Subcutaneous abdominal adipose tissue (tissue), 5 donors: Measurements from ENCODE around the gene NME2.

ENCODE experiments used
- H3K27ac ChIP-seq: one replicate; pipeline ENCODE4 v1.7.0; 2013; ENCODE audit warnings: low read depth, mild to moderate bottlenecking, inconsistent platforms, low read length, moderate library complexity
- H3K27me3 ChIP-seq, 5 donors: one replicate each; pipeline ENCODE4 v1.7.0; 2013; ENCODE audit warnings: low read length in 5 of 5, inconsistent platforms in 1 of 5; ENCODE audit not compliant: control insufficient read depth in 5 of 5, insufficient read depth in 4 of 5
- H3K36me3 ChIP-seq, 5 donors: one replicate each; pipeline ENCODE4 v1.7.0; 2013; ENCODE audit warnings: low read length in 5 of 5; ENCODE audit not compliant: control insufficient read depth in 5 of 5, insufficient read depth in 5 of 5
- H3K4me1 ChIP-seq, 5 donors: one replicate each; pipeline ENCODE4 v1.7.0; 2013; ENCODE audit warnings: low read length in 5 of 5, mild to moderate bottlenecking in 3 of 5, moderate library complexity in 1 of 5; ENCODE audit not compliant: control insufficient read depth in 5 of 5, insufficient read depth in 5 of 5
- H3K4me3 ChIP-seq, 5 donors: one replicate each; pipeline ENCODE4 v1.7.0; 2013; ENCODE audit warnings: low read length in 5 of 5, low read depth in 1 of 5
- H3K9ac ChIP-seq, 5 donors: one replicate each; pipeline ENCODE4 v1.7.0; 2013; ENCODE audit warnings: low read length in 5 of 5, mild to moderate bottlenecking in 4 of 5, moderate library complexity in 3 of 5
- H3K9me3 ChIP-seq, 5 donors: one replicate each; pipeline ENCODE4 v1.7.0; 2013; ENCODE audit warnings: low read length in 5 of 5; ENCODE audit not compliant: control insufficient read depth in 5 of 5
- donor health status: healthy.
- donor health status: healthy.
- donor health status: healthy.
- donor health status: healthy.
- donor health status: healthy.

NME2 gene

GRCh38 chr17:51152766-51153209 lies 13.4 kb upstream of the NME2 start:
- peak overlapping the region; percentile 35 to 92 (median 78) for H3K9ac ChIP-seq
- no peaks in the 10 kb centered on the region for H3K9me3 ChIP-seq
- H3K4me1 ChIP-seq: peaks cover 2 to 22% (median 19%) of the 10 kb centered on the region in 5 donors
- H3K4me3 ChIP-seq: peak overlapping the region; percentile 57 to 97 (median 69)
- H3K27me3 ChIP-seq: no peaks in the 10 kb centered on the region
- H3K27ac ChIP-seq: peak overlapping the region; percentile 97
- H3K36me3 ChIP-seq: peaks cover 0 to 4% (median 0%) of the 10 kb centered on the region in 5 donors

- H3K27me3 ChIP-seq: no peaks in the 10 kb centered on the region
- peaks cover 0 to 6% (median 0%) of the 10 kb centered on the region in 5 donors for H3K36me3 ChIP-seq
- H3K9me3 ChIP-seq: no peaks in the 10 kb centered on the region
- H3K9ac ChIP-seq: peak within 1 kb of the TSS; percentile 64 to 92 (median 89)
- peak within 1 kb of the TSS; percentile 80 to 97 (median 89) for H3K4me3 ChIP-seq
- H3K27ac ChIP-seq: peak within 1 kb of the TSS; percentile 97
- H3K4me1 ChIP-seq: peaks cover 2 to 22% (median 19%) of the 10 kb centered on the region in 5 donors
These were observed 12.8 kb upstream of the NME2 start, which contains the start of gene NME1 for GRCh38 chr17:51153210-51154072. TSS of gene NME1 (plus strand) at chr17:51153559. CDS start at chr17:51155655, 2,096 bp downstream.

- H3K4me3 ChIP-seq: peak overlapping the region; percentile 80 to 97 (median 89)
- H3K9ac ChIP-seq: peak overlapping the region; percentile 55 to 90 (median 73)
- H3K9me3 ChIP-seq: no peaks in the 10 kb centered on the region
- H3K27ac ChIP-seq: no peak overlapping the region
- H3K4me1 ChIP-seq: peaks cover 2 to 22% (median 19%) of the 10 kb centered on the region in 5 donors
- no peaks in the 10 kb centered on the region for H3K27me3 ChIP-seq
- peaks cover 0 to 9% (median 2%) of the 10 kb centered on the region in 5 donors for H3K36me3 ChIP-seq
These were observed 12.0 kb upstream of the NME2 start for GRCh38 chr17:51154176-51154575.

DNA sequence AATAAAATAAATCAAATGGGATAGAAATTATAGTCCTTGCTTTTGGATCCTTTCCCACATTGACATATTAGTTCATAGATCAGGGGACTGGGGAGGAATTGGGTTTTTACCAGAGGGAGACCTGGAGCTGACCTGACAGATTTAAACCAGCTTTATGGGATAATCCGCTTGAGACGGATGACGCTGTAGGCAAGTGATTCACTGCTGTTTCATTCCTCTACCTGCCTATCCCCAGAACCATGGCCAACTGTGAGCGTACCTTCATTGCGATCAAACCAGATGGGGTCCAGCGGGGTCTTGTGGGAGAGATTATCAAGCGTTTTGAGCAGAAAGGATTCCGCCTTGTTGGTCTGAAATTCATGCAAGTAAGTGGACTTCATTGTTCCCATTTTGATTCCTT lies 10.8 kb upstream of the NME2 start:
- Histone ChIP-seq H3K9me3 (no peaks in the 10 kb centered on the region), H3K9ac (no peak overlapping the region), H3K4me3 (no peak overlapping the region)

DNA sequence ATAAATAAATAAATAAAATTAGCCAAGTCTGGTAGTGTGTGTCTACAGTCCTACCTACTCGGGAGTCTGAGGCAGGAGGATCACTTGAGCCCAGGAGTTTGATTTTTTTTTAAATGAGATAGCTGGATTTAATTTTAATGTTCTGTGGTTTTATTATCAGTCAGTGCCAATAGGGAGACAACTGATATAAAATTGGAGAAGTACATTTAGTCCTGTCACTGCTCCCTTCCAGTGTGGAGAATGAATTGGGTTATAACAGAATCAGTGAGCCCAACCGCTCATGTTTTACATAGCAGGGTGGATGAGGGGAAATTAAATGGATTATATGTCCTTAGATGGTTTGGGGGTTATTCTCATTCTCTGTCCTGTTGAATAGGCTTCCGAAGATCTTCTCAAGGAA lies 6.6 kb upstream of the NME2 start:
- H3K27me3 ChIP-seq: no peaks in the 10 kb centered on the region
- H3K4me1 ChIP-seq: peaks cover 0 to 4% (median 2%) of the 10 kb centered on the region in 5 donors
- no peak overlapping the region for H3K4me3 ChIP-seq
- H3K9ac ChIP-seq: no peak overlapping the region
- H3K9me3 ChIP-seq: no peaks in the 10 kb centered on the region
- H3K36me3 ChIP-seq: peaks cover 5 to 32% (median 23%) of the 10 kb centered on the region in 5 donors
- no peak overlapping the region for H3K27ac ChIP-seq

More for the DNA sequence above, 10.8 kb upstream of the NME2 start:
- H3K4me1 ChIP-seq: peaks cover 2 to 22% (median 19%) of the 10 kb centered on the region in 5 donors
- peaks cover 0 to 16% (median 8%) of the 10 kb centered on the region in 5 donors for H3K36me3 ChIP-seq
- H3K27me3 ChIP-seq: no peaks in the 10 kb centered on the region
- H3K27ac ChIP-seq: no peak overlapping the region

DNA sequence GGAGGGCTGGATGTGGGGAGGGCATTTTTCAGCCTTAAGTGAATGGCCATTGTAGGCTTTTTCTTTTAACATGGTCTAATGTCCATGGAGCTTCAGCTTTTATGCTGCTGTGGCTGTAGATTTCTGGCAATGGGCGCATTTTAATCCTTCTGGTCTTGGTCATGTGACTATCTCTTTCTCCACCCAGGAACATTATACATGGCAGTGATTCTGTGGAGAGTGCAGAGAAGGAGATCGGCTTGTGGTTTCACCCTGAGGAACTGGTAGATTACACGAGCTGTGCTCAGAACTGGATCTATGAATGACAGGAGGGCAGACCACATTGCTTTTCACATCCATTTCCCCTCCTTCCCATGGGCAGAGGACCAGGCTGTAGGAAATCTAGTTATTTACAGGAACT lies 4.7 kb upstream of the NME2 start:
- H3K9me3 ChIP-seq: no peaks in the 10 kb centered on the region
- H3K27me3 ChIP-seq: no peaks in the 10 kb centered on the region
- peaks cover 5 to 32% (median 23%) of the 10 kb centered on the region in 5 donors for H3K36me3 ChIP-seq
- no peak overlapping the region for H3K4me3 ChIP-seq
- no peak overlapping the region for H3K9ac ChIP-seq
- no peak overlapping the region for H3K27ac ChIP-seq
- H3K4me1 ChIP-seq: peaks cover 3 to 10% (median 8%) of the 10 kb centered on the region in 5 donors

DNA sequence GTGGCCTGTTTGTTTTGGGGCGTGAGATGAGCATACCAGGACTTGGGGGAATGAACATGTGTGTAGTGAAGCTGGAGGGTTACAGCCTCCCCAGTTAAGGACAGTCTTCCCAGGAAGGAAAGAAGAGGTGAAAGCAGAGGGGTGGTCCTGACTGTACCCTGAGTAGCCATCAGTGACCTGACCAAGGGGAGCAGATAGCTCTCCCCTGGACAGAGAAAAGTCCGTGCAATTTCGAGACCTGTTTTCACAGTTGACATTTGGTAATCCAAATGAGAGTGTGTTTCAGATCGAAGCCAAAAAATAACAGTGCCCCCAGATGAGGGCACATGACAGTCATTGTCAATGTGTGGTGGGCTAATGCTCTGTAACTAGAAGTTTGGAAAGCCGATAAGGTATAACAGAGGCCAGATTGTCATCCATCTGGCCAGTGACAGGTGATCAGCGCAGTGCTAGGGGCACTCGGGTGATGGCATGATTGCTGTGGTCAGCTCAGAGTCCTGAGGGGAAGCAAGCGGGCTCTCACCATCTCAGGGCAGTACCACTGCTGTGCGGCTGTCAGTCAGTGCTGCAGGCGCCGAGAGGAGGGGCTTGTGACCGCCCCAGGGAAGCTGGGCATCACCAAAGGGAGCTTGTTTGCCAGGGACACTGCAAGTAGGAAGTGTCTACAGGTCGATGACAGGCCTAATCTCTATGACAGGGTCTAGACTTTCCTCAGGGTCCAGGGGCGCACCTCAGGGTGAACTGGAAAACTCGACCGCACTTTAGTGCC lies 1.1 kb upstream of the NME2 start:
- Histone ChIP-seq H3K36me3 (peaks cover 5 to 41% (median 34%) of the 10 kb centered on the region in 5 donors), H3K9ac (peak overlapping the region in 3 of 5 donors; percentile 89 to 96 (median 89)), H3K4me1 (peaks cover 3 to 19% (median 18%) of the 10 kb centered on the region in 5 donors), H3K9me3 (no peaks in the 10 kb centered on the region), H3K27me3 (no peaks in the 10 kb centered on the region), H3K27ac (peak overlapping the region; percentile 89), H3K4me3 (peak overlapping the region; percentile 73 to 99 (median 91))

GRCh38 chr17:51165680-51166197 lies 472 bp upstream of the NME2 start:
- Histone ChIP-seq H3K27ac (peak overlapping the region; percentile 89), H3K9me3 (no peaks in the 10 kb centered on the region), H3K4me1 (peaks cover 3 to 19% (median 18%) of the 10 kb centered on the region in 5 donors), H3K36me3 (peaks cover 6 to 41% (median 38%) of the 10 kb centered on the region in 5 donors), H3K4me3 (peak overlapping the region; percentile 73 to 99 (median 91)), H3K9ac (peak overlapping the region; percentile 51 to 96 (median 89)), H3K27me3 (no peaks in the 10 kb centered on the region)

- peak overlapping the region in 4 of 5 donors; percentile 76 to 89 (median 86) for H3K9ac ChIP-seq
These were observed 1.0 kb downstream of the NME2 start for GRCh38 chr17:51166987-51167931.

More at GRCh38 chr17:51166987-51167931, 1.0 kb downstream of the NME2 start:
- Histone ChIP-seq H3K4me3 (peak overlapping the region; percentile 61 to 94 (median 81)), H3K4me1 (peaks cover 3 to 19% (median 18%) of the 10 kb centered on the region in 5 donors), H3K36me3 (peaks cover 6 to 40% (median 36%) of the 10 kb centered on the region in 5 donors), H3K27me3 (no peaks in the 10 kb centered on the region), H3K27ac (peak overlapping the region; percentile 89), H3K9me3 (no peaks in the 10 kb centered on the region)
